ENCODE results near the gene RAVER2.

RAVER2 gene

GRCh38 chr1:64877151-64877550 lies 132.3 kb downstream of the RAVER2 start:
- DNase-seq (ENCODE audit: low read depth in 3 of 3) = no peak

- no peak for DNase-seq (ENCODE audit: low read depth in 3 of 3)
Measured at GRCh38 chr1:64877598-64877997, 132.7 kb downstream of the RAVER2 start.

GRCh38 chr1:64878090-64878489 lies 133.2 kb downstream of the RAVER2 start:
- DNase-seq (ENCODE audit: low read depth in 3 of 3) = no peak

GRCh38 chr1:64878931-64879611 lies 134.2 kb downstream of the RAVER2 start:
- no peak for DNase-seq (ENCODE audit: low read depth in 3 of 3)

- no peak for DNase-seq (ENCODE audit: low read depth in 3 of 3)
Measured at GRCh38 chr1:64880449-64880848, 135.6 kb downstream of the RAVER2 start.

- no peak for DNase-seq (ENCODE audit: low read depth in 3 of 3)
Measured at GRCh38 chr1:64881281-64881680, 136.4 kb downstream of the RAVER2 start.
